HFFc6 (cell line): Measurements from ENCODE around the gene UVRAG. TPM values are rescaled to one million over a fixed set of nuclear protein-coding genes. Genes with fewer than 3 reads are reported as not detected.
A peak's percentile ranks its signal among the peaks of the same experiment; 100 is the strongest.

Experiments
- DNase-seq: peaks from one replicate; pipeline ENCODE4 v3.0.0-alpha.2; 2018
- H3K27ac Mint-ChIP-seq: 2 replicates; pipeline ENCODE4 v1.8.0; 2020; ENCODE audit warnings: mild to moderate bottlenecking, mixed read lengths
- H3K27me3 Mint-ChIP-seq: 2 replicates; pipeline ENCODE4 v1.8.0; 2021; ENCODE audit warnings: mild to moderate bottlenecking, moderate library complexity, mixed read lengths; ENCODE audit not compliant: insufficient read depth
- H3K36me3 Mint-ChIP-seq: 2 replicates; pipeline ENCODE4 v1.8.0; 2021; ENCODE audit warnings: low read depth, mixed read lengths
- H3K4me1 Mint-ChIP-seq: 2 replicates; pipeline ENCODE4 v1.8.0; 2020; ENCODE audit warnings: low read depth, mixed read lengths
- H3K4me3 Mint-ChIP-seq: 2 replicates; pipeline ENCODE4 v1.8.0; 2020; ENCODE audit warnings: mild to moderate bottlenecking, moderate library complexity, mixed read lengths
- H3K9me3 Mint-ChIP-seq: 2 replicates; pipeline ENCODE4 v1.8.0; 2020; ENCODE audit warnings: mild to moderate bottlenecking, mixed read lengths
- CTCF ChIP-seq: fragments of 200-600 bp; sonication (generic); IDR thresholded peaks from 2 replicates; pipeline ENCODE4 v1.5.0; 2021; ENCODE audit warnings: antibody characterized with exemption, mild to moderate bottlenecking
- total RNA-seq, 6 experiments: library from RNA; stranded (reverse); fragmentation: NEBNext Ultra II Directional; extraction: Animal tissue kit (Norgen Biotek cat#: 25700); gene quantifications; 2 replicates in 1 of 6; 3 replicates in 5 of 6; pipeline ENCODE4 v1.2.3, GENCODE V29; 2021

UVRAG gene
- total RNA-seq, 6 experiments from 2014 or later, result 9.4 to 12.9 (median 10.7) TPM

- no peaks in the 10 kb centered on the region for H3K27me3 Mint-ChIP-seq
Observed at GRCh38 chr11:75823415-75823814, 8.4 kb downstream of the UVRAG start.

DNA sequence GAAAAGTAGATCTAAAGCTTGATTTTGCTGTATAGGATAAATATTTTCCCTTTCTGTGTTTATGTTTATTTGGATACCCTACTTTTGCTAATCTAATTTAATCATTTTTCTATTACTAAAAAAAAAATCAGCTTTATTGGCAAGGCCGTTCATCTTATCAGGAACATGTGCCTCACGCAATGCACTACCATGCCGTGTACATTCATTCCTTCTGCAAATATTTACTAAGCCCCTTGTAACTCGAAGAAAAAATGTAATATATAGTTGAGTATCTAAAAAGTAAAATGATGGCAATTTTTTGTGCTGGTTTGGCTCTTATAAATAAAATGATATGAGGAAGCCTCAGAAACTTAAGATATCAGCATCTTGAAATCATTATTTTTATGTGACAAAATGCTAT lies 8.9 kb downstream of the UVRAG start:
- DNase-seq, result no peak
- Mint-ChIP-seq H3K27ac (no peak overlapping the region), H3K27me3 (no peaks in the 10 kb centered on the region)

More at GRCh38 chr11:75823415-75823814, 8.4 kb downstream of the UVRAG start:
- no peaks in the 10 kb centered on the region for H3K9me3 Mint-ChIP-seq
- DNase-seq, result no peak
- no peaks in the 10 kb centered on the region; the same call in 1 of the 2 replicates for H3K36me3 Mint-ChIP-seq
- TF ChIP-seq CTCF, result no peak
- peaks cover 49% of the 10 kb centered on the region for H3K4me1 Mint-ChIP-seq
- H3K4me3 Mint-ChIP-seq, result no peak overlapping the region
- H3K27ac Mint-ChIP-seq, result no peak overlapping the region

DNA sequence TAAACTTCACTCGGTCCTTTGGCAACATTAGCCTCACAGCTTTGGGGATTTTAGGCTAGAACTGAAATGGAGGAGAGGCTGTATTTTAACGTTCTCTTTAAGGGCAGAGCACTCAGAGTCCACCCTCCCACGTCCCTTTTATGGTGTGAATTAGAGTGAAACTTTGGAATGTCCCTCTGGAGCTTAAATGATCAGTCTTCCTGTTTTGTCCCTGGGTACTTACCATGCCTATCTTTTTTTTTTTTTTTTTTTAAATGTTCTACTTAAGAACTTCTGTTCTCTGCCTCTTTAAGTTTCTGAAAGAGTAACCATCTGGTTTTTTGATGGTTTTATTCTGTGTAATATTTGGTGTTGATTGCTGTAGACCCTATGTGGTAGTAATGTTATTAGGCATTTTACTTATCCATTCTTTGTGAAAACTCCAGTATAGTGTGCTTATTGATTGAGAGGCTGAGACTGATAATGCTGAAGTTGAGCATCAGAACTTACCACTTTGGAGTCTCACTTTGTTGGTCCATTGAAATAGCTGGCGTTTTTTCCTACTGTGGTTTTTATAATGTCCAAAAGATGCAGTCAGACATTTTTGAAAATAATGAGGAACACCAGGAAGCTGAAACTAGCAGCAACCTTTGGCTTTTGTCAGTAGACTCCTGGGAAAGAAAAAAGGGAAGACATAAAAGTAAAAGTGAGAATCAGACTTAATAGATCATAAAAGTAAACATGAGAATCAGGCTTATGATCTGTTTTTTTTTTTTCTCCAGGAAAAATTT lies 11.6 kb downstream of the UVRAG start:
- Mint-ChIP-seq H3K36me3 (no peaks in the 10 kb centered on the region; the same call in 1 of the 2 replicates), H3K9me3 (no peaks in the 10 kb centered on the region), H3K27me3 (no peaks in the 10 kb centered on the region), H3K4me3 (peak overlapping the region; percentile 18; the same call in 1 of the 2 replicates), H3K4me1 (peaks cover 34% of the 10 kb centered on the region), H3K27ac (peak overlapping the region; percentile 2; the same call in 1 of the 2 replicates)
- TF ChIP-seq CTCF, result no peak
- DNase-seq, result no peak

More for the DNA sequence above, 8.9 kb downstream of the UVRAG start:
- peaks cover 46% of the 10 kb centered on the region for H3K4me1 Mint-ChIP-seq
- H3K9me3 Mint-ChIP-seq, result no peaks in the 10 kb centered on the region
- no peaks in the 10 kb centered on the region; the same call in 1 of the 2 replicates for H3K36me3 Mint-ChIP-seq
- no peak overlapping the region for H3K4me3 Mint-ChIP-seq
- no peak for TF ChIP-seq CTCF

GRCh38 chr11:75827562-75827961 lies 12.6 kb downstream of the UVRAG start:
- peaks cover 27% of the 10 kb centered on the region for H3K4me1 Mint-ChIP-seq
- H3K9me3 Mint-ChIP-seq, result no peaks in the 10 kb centered on the region
- no peaks in the 10 kb centered on the region; the same call in 1 of the 2 replicates for H3K36me3 Mint-ChIP-seq
- H3K27me3 Mint-ChIP-seq, result no peaks in the 10 kb centered on the region
- no peak overlapping the region for H3K27ac Mint-ChIP-seq
- no peak overlapping the region; the same call in 1 of the 2 replicates for H3K4me3 Mint-ChIP-seq
- no peak for TF ChIP-seq CTCF
- DNase-seq, result no peak

DNA sequence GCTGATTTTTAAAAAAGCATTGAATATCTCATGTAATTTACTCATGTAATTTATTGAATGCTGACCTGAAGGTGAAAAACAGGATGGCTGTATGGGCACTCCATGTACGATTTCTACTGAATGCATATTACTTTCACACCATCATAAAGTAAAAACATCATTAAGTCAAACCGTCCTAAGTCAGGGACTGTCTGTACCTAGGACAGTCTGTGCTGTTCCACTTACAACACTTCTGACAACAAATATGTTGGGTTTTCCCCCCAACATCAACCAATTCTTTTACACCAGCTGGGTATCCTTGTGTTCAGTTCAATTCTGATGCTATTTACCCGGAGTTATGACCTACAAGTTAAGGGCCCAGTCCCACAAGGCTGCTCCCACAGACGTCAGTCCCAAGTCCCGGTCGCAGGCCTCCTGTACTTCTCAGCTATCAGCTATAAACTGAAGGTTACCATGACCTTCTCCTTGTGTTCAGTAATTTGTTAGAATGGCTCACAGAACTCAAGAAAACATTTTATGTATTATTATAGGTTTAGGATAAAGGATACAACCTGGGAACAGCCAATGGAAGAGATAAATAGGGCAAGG lies 17.0 kb downstream of the UVRAG start:
- no peak for TF ChIP-seq CTCF
- Mint-ChIP-seq H3K4me3 (no peak overlapping the region), H3K27me3 (no peaks in the 10 kb centered on the region), H3K4me1 (peaks cover 11% of the 10 kb centered on the region), H3K36me3 (no peaks in the 10 kb centered on the region), H3K9me3 (no peaks in the 10 kb centered on the region), H3K27ac (no peak overlapping the region)
- DNase-seq, result no peak
